Colonic mucosa (tissue), 4 donors: ENCODE data around the gene KIF24. TPM values are rescaled to one million over a fixed set of nuclear protein-coding genes. Genes with fewer than 3 reads are reported as not detected.

ENCODE experiments used
- DNase-seq: peaks from one replicate; pipeline ENCODE4 v3.0.0-alpha.2; 2020
- H3K27ac ChIP-seq: fragments of 200-600 bp; one replicate; pipeline ENCODE4 v1.8.0; 2021
- H3K27me3 ChIP-seq: fragments of 200-600 bp; one replicate; pipeline ENCODE4 v1.8.0; 2021
- H3K36me3 ChIP-seq: fragments of 200-600 bp; one replicate; pipeline ENCODE4 v1.8.0; 2021
- H3K4me1 ChIP-seq: fragments of 200-600 bp; one replicate; pipeline ENCODE4 v1.8.0; 2021; ENCODE audit warnings: mild to moderate bottlenecking
- H3K4me3 ChIP-seq: fragments of 200-600 bp; one replicate; pipeline ENCODE4 v1.8.0; 2021
- H3K9ac ChIP-seq, 2 donors: one replicate each; pipeline ENCODE4 v1.7.0; 2013; ENCODE audit warnings: control low read depth in 2 of 2, low read depth in 2 of 2, low read length in 2 of 2
- H3K9me3 ChIP-seq: fragments of 200-600 bp; one replicate; pipeline ENCODE4 v1.8.0; 2021
- intact Hi-C: fragments of 100-400 bp; cut with DNase I; formaldehyde crosslinking; loops from one replicate; pipeline ENCODE4 v1.14.1; 2022
- total RNA-seq, 2 donors: library from RNA; stranded (reverse); fragmentation: NEBNext Ultra II Directional in 1 of 2; extraction: Animal tissue kit (Norgen Biotek cat#: 25700) in 1 of 2; gene quantifications; one replicate each; pipeline ENCODE4 v1.2.1, GENCODE V29; 2021
- TF ChIP-seq, protein P1 (sequence below): fragments of 200-600 bp; IDR thresholded peaks from one replicate; pipeline ENCODE4 v1.8.0; 2022; ENCODE audit warnings: antibody characterized with exemption, mild to moderate bottlenecking
- donor health status: healthy.
- donor health status: DM: no; HTN: no; CAD: no.
- donor health status: DM: no; HTN: no; CAD: no.

The KIF24 gene
- total RNA-seq, 2 donors from 2014 or later, result 2.2 to 7.3 TPM

- Histone ChIP-seq H3K27ac (no peak overlapping the region), H3K9me3 (no peaks in the 10 kb centered on the region), H3K9ac (no peak overlapping the region), H3K4me3 (no peak overlapping the region), H3K4me1 (no peaks in the 10 kb centered on the region), H3K36me3 (no peaks in the 10 kb centered on the region), H3K27me3 (no peaks in the 10 kb centered on the region)
- TF ChIP-seq, protein P1, sequence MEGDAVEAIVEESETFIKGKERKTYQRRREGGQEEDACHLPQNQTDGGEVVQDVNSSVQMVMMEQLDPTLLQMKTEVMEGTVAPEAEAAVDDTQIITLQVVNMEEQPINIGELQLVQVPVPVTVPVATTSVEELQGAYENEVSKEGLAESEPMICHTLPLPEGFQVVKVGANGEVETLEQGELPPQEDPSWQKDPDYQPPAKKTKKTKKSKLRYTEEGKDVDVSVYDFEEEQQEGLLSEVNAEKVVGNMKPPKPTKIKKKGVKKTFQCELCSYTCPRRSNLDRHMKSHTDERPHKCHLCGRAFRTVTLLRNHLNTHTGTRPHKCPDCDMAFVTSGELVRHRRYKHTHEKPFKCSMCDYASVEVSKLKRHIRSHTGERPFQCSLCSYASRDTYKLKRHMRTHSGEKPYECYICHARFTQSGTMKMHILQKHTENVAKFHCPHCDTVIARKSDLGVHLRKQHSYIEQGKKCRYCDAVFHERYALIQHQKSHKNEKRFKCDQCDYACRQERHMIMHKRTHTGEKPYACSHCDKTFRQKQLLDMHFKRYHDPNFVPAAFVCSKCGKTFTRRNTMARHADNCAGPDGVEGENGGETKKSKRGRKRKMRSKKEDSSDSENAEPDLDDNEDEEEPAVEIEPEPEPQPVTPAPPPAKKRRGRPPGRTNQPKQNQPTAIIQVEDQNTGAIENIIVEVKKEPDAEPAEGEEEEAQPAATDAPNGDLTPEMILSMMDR, result no peak
- no peak for DNase-seq
- intact Hi-C loops, result no loop called here
These were observed 20.3 kb upstream of the KIF24 start for GRCh38 chr9:34349324-34349723.

DNA sequence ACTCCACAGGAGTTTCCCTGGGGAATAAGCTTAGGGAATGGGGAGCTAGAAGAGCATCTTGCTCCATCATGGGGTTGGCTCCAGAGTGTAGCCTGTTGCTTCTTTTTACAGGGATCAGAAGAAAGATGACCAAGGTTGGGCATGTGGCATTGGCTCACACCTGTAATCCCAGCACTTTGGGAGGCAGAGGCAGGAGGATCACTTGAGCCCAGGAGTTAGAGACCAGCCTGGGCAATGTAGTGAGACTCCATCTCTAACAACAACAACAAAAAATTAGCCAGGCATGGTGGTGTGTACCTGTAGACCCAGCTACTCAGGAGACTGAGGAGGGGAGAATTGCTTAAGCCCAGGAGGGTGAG, 18.7 kb upstream of the KIF24 start:
- Histone ChIP-seq H3K36me3 (no peaks in the 10 kb centered on the region), H3K4me1 (no peaks in the 10 kb centered on the region), H3K9me3 (no peaks in the 10 kb centered on the region), H3K4me3 (no peak overlapping the region), H3K27me3 (no peaks in the 10 kb centered on the region), H3K27ac (no peak overlapping the region), H3K9ac (no peak overlapping the region)
- no peak for DNase-seq
- TF ChIP-seq, protein P1, result no peak
- intact Hi-C loops, result no loop called here

GRCh38 chr9:34346873-34347799, 18.1 kb upstream of the KIF24 start:
- Histone ChIP-seq H3K4me1 (no peaks in the 10 kb centered on the region), H3K9ac (no peak overlapping the region), H3K27me3 (no peaks in the 10 kb centered on the region), H3K9me3 (no peaks in the 10 kb centered on the region), H3K27ac (no peak overlapping the region), H3K36me3 (no peaks in the 10 kb centered on the region), H3K4me3 (no peak overlapping the region)
- TF ChIP-seq, protein P1, result no peak
- intact Hi-C loops, result no loop called here
- no peak for DNase-seq

DNA sequence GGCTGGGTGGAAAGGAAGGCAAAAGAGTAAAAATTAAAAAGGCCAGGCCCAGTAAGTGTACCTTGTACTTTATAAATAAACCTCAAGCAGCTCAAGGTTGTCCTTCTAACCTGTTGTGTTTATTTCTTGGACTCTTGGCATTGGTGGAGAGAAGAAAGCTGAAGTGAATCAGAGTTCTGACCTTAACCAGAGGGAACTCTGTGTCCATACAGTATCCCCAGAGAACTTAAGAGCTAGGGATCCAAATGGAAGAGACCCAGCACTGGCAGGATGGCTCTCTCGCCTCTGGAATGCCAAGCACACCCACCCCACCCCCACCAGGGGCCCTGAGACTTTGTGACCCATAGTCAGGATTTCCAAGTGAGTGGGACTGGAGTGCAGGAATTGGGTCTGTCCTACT, 14.5 kb upstream of the KIF24 start:
- no peak overlapping the region for H3K4me3 ChIP-seq
- TF ChIP-seq, protein P1, result no peak
- no peaks in the 10 kb centered on the region for H3K36me3 ChIP-seq
- no peaks in the 10 kb centered on the region for H3K27me3 ChIP-seq
- no peak for DNase-seq
- H3K27ac ChIP-seq, result no peak overlapping the region
- no peak overlapping the region for H3K9ac ChIP-seq
- no peaks in the 10 kb centered on the region for H3K4me1 ChIP-seq
- no peaks in the 10 kb centered on the region for H3K9me3 ChIP-seq
- intact Hi-C loops, result no loop called here

DNA sequence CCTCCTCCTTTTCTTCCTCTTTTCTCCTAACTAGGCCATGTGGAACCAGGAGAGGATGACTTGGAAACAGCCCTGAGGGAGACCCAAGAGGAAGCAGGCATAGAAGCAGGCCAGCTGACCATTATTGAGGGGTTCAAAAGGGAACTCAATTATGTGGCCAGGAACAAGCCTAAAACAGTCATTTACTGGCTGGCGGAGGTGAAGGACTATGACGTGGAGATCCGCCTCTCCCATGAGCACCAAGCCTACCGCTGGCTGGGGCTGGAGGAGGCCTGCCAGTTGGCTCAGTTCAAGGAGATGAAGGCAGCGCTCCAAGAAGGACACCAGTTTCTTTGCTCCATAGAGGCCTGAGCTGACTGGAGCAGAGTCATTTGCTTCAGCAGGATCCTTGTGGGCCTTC, 14.0 kb upstream of the KIF24 start:
- DNase-seq, result peak; percentile 43
- H3K36me3 ChIP-seq, result no peaks in the 10 kb centered on the region
- H3K9ac ChIP-seq, result no peak overlapping the region
- no peaks in the 10 kb centered on the region for H3K27me3 ChIP-seq
- intact Hi-C loops, result no loop called here
- H3K4me1 ChIP-seq, result no peaks in the 10 kb centered on the region
- no peaks in the 10 kb centered on the region for H3K9me3 ChIP-seq
- no peak overlapping the region for H3K4me3 ChIP-seq
- TF ChIP-seq, protein P1, result no peak
- no peak overlapping the region for H3K27ac ChIP-seq
